Measurements from ENCODE around the gene ICE1.
A peak's percentile ranks its signal among the peaks of the same experiment; 100 is the strongest.

DNA sequence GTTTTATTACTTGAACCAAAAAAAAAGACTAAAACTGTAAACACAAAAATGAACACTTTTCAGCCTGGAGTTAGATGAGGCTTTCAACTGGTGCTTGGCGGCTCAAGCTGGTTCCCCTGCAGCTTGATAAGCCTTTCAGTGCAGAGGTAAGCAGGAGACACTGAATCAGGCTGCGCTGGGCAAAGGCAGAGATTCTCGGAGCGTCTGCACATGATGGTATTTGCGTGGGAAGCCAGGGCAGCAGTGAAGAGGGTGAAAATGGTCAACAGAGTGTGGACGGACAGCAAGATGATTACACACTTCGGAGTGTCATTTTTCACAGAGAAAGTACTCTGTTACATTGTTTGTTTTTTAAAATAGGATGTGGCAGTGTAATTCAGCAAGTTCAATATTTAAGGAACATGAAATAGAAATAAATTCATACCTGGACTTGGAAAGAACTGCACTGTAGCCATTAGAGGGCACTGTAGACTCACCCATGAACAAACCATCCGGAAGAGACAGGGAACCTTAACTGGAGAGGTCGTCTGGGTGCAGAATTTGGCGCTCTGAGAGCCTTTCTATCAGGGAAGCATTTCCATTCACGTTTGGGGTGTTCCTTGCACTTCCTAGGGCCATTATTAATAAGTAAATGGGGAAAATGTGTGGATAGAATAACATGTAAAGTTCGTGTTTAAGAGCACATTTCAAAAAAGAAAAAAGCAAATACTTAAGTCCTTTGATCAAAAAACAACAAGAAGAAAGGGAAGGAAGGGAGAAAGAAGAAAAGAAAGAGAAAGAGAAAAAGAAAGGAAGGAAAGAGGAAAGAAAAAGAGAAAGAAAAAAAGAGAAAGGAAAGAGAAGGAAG is 69.8 kb downstream of the ICE1 start:
- TF ChIP-seq, protein P1, sequence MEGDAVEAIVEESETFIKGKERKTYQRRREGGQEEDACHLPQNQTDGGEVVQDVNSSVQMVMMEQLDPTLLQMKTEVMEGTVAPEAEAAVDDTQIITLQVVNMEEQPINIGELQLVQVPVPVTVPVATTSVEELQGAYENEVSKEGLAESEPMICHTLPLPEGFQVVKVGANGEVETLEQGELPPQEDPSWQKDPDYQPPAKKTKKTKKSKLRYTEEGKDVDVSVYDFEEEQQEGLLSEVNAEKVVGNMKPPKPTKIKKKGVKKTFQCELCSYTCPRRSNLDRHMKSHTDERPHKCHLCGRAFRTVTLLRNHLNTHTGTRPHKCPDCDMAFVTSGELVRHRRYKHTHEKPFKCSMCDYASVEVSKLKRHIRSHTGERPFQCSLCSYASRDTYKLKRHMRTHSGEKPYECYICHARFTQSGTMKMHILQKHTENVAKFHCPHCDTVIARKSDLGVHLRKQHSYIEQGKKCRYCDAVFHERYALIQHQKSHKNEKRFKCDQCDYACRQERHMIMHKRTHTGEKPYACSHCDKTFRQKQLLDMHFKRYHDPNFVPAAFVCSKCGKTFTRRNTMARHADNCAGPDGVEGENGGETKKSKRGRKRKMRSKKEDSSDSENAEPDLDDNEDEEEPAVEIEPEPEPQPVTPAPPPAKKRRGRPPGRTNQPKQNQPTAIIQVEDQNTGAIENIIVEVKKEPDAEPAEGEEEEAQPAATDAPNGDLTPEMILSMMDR (IDR thresholded peaks at IDR 0.05; ENCODE audit: insufficient read depth, low read length), result peak; percentile 54
- TF ChIP-seq, protein P2, sequence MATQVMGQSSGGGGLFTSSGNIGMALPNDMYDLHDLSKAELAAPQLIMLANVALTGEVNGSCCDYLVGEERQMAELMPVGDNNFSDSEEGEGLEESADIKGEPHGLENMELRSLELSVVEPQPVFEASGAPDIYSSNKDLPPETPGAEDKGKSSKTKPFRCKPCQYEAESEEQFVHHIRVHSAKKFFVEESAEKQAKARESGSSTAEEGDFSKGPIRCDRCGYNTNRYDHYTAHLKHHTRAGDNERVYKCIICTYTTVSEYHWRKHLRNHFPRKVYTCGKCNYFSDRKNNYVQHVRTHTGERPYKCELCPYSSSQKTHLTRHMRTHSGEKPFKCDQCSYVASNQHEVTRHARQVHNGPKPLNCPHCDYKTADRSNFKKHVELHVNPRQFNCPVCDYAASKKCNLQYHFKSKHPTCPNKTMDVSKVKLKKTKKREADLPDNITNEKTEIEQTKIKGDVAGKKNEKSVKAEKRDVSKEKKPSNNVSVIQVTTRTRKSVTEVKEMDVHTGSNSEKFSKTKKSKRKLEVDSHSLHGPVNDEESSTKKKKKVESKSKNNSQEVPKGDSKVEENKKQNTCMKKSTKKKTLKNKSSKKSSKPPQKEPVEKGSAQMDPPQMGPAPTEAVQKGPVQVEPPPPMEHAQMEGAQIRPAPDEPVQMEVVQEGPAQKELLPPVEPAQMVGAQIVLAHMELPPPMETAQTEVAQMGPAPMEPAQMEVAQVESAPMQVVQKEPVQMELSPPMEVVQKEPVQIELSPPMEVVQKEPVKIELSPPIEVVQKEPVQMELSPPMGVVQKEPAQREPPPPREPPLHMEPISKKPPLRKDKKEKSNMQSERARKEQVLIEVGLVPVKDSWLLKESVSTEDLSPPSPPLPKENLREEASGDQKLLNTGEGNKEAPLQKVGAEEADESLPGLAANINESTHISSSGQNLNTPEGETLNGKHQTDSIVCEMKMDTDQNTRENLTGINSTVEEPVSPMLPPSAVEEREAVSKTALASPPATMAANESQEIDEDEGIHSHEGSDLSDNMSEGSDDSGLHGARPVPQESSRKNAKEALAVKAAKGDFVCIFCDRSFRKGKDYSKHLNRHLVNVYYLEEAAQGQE (IDR thresholded peaks at IDR 0.05; ENCODE audit: insufficient replicate concordance, low read depth), result no peak
- no peak for TF ChIP-seq GABPA (IDR thresholded peaks at IDR 0.05; ENCODE audit: low read depth)

Data from HL-60 (cell line).